ENCODE measurements around the gene NRG2. TPM values are rescaled to one million over a fixed set of nuclear protein-coding genes. Genes with fewer than 3 reads are reported as not detected.

Gene NRG2
- total and polyA plus RNA-seq, 10 donors: 0.83 to 7.7 (median 4.4) TPM

- no peak for DNase-seq
- 80 to 90% (median 85%) methylated on average over 7 of the region's 7 CpGs for WGBS, 5 donors
- TF ChIP-seq POLR2AphosphoS5 (IDR thresholded peaks at IDR 0.05): no peak
- no peak for TF ChIP-seq POLR2A (IDR thresholded peaks at IDR 0.05)
- no peak for TF ChIP-seq CTCF (IDR thresholded peaks at IDR 0.05 in 8 of 11, conservative IDR thresholded peaks at IDR 0.05 in 3 of 11)
Observed at GRCh38 chr5:139914218-139914807, 128.8 kb downstream of the NRG2 start.

DNA sequence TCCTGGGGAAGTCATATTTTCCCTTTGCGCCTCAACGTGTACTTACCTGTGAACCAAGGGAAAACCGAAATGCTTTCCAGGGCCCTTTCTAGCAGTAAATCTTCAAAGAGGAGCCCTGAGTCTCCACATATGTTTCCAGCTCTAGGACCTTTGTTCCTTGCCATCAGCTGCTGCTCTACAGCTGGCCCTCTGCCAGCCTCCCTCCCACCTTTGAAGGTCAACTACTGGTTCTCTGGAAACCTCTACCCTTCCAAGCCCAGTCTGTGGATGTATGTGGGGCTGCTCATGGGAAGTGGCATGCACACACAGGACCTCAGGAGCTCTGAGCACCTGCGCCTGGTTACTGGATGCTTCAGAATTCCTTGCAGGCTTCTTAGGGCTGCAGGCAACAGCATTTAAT, 130.3 kb downstream of the NRG2 start:
- 79 to 95% (median 84%) methylated on average over 3 to 4 of the region's 4 CpGs for WGBS, 5 donors
- H3K9me3 ChIP-seq: no peaks in the 10 kb centered on the region
- no peaks in the 10 kb centered on the region for H3K36me3 ChIP-seq
- TF ChIP-seq CTCF (IDR thresholded peaks at IDR 0.05 in 8 of 11, conservative IDR thresholded peaks at IDR 0.05 in 3 of 11) (no peak), POLR2AphosphoS5 (IDR thresholded peaks at IDR 0.05) (no peak), POLR2A (IDR thresholded peaks at IDR 0.05) (no peak)
- no peak overlapping the region for H3K4me3 ChIP-seq
- DNase-seq: no peak
- intact Hi-C loops (cut with DNase I; ENCODE audit: low total_unique reads): no loop called here
- H3K27ac ChIP-seq: no peak overlapping the region
- peaks cover 0 to 14% (median 0%) of the 10 kb centered on the region in 7 donors for H3K27me3 ChIP-seq (replicated peaks in 1 of 7)
- H3K4me1 ChIP-seq: no peaks in the 10 kb centered on the region

More at GRCh38 chr5:139914218-139914807, 128.8 kb downstream of the NRG2 start:
- Histone ChIP-seq H3K9me3 (no peaks in the 10 kb centered on the region), H3K4me1 (no peaks in the 10 kb centered on the region), H3K4me3 (no peak overlapping the region), H3K36me3 (no peaks in the 10 kb centered on the region), H3K27ac (no peak overlapping the region), H3K27me3 (replicated peaks in 1 of 7) (peaks cover 0 to 17% (median 0%) of the 10 kb centered on the region in 7 donors)
- intact Hi-C loops (cut with DNase I; ENCODE audit: low total_unique reads): no loop called here

- no peaks in the 10 kb centered on the region for H3K36me3 ChIP-seq
- H3K27ac ChIP-seq: no peak overlapping the region
- H3K9me3 ChIP-seq: no peaks in the 10 kb centered on the region
- DNase-seq: peak; percentile 30
- TF ChIP-seq POLR2A (IDR thresholded peaks at IDR 0.05) (no peak), POLR2AphosphoS5 (IDR thresholded peaks at IDR 0.05) (no peak), CTCF (IDR thresholded peaks at IDR 0.05 in 8 of 11, conservative IDR thresholded peaks at IDR 0.05 in 3 of 11) (no peak)
- intact Hi-C loops (cut with DNase I; ENCODE audit: low total_unique reads): no loop called here
- H3K4me3 ChIP-seq: no peak overlapping the region
- 90 to 96% (median 91%) methylated on average over 3 of the region's 3 CpGs for WGBS, 5 donors
- peaks cover 0 to 16% (median 0%) of the 10 kb centered on the region in 7 donors for H3K27me3 ChIP-seq (replicated peaks in 1 of 7)
- no peaks in the 10 kb centered on the region for H3K4me1 ChIP-seq
Observed at GRCh38 chr5:139912158-139912557, 130.9 kb downstream of the NRG2 start.

GRCh38 chr5:139911425-139912120, 131.5 kb downstream of the NRG2 start:
- H3K27ac ChIP-seq: no peak overlapping the region
- H3K36me3 ChIP-seq: no peaks in the 10 kb centered on the region
- intact Hi-C loops (cut with DNase I; ENCODE audit: low total_unique reads): no loop called here
- WGBS, 5 donors: 88 to 98% (median 95%) methylated on average over 4 of the region's 4 CpGs
- TF ChIP-seq POLR2A (IDR thresholded peaks at IDR 0.05) (no peak), CTCF (IDR thresholded peaks at IDR 0.05 in 8 of 11, conservative IDR thresholded peaks at IDR 0.05 in 3 of 11) (no peak), POLR2AphosphoS5 (IDR thresholded peaks at IDR 0.05) (no peak)
- H3K27me3 ChIP-seq (replicated peaks in 1 of 7): peaks cover 0 to 16% (median 0%) of the 10 kb centered on the region in 7 donors
- DNase-seq: peak; percentile 64
- no peaks in the 10 kb centered on the region for H3K9me3 ChIP-seq
- H3K4me3 ChIP-seq: no peak overlapping the region
- no peaks in the 10 kb centered on the region for H3K4me1 ChIP-seq
